HEK293T (cell line): ENCODE data around the gene MAGEF1.

Experiments used
- CTCF ChIA-PET: fragments of 350-600 bp; formaldehyde crosslinking; extraction: SDS; loops from one replicate; lab custom pipeline; 2021; ENCODE audit warnings: antibody characterized with exemption, inconsistent platforms; lab: Yijun Ruan, JAX
- POLR2A ChIA-PET: fragments of 350-600 bp; formaldehyde crosslinking; extraction: SDS; loops from one replicate; lab custom pipeline; 2020; ENCODE audit warnings: antibody characterized with exemption, inconsistent platforms; lab: Yijun Ruan, JAX
- DNase-seq: peaks from one replicate; pipeline ENCODE4 v3.0.0; 2012; ENCODE audit warnings: mixed read lengths; ENCODE audit errors: extremely low spot score
- ARNT ChIP-seq: fragments of 450-650 bp; IDR thresholded peaks from 2 replicates; pipeline ENCODE4 v1.6.1; 2017; ENCODE audit warnings: mild to moderate bottlenecking
- BHLHE40 ChIP-seq: fragments of 450-650 bp; IDR thresholded peaks from 2 replicates; pipeline ENCODE4 v1.6.1; 2016; ENCODE audit warnings: mild to moderate bottlenecking, moderate library complexity, borderline replicate concordance
- CTBP1 ChIP-seq: fragments of 450-650 bp; IDR thresholded peaks from 2 replicates; pipeline ENCODE4 v1.6.1; 2016; ENCODE audit warnings: borderline replicate concordance
- ELF4 ChIP-seq: fragments of 450-650 bp; IDR thresholded peaks from 2 replicates; pipeline ENCODE4 v1.6.1; 2017; ENCODE audit warnings: antibody characterized with exemption
- FOXA1 ChIP-seq: fragments of 450-650 bp; IDR thresholded peaks from 2 replicates; pipeline ENCODE4 v1.6.1; 2016; ENCODE audit warnings: mild to moderate bottlenecking
- FOXK2 ChIP-seq: fragments of 450-650 bp; IDR thresholded peaks from 2 replicates; pipeline ENCODE4 v1.6.1; 2016; ENCODE audit warnings: mild to moderate bottlenecking
- FOXM1 ChIP-seq: fragments of 450-650 bp; IDR thresholded peaks from 2 replicates; pipeline ENCODE4 v1.6.1; 2017; ENCODE audit warnings: mild to moderate bottlenecking, borderline replicate concordance
- HDGF ChIP-seq: fragments of 450-650 bp; IDR thresholded peaks from 2 replicates; pipeline ENCODE4 v1.6.1; 2017; ENCODE audit warnings: antibody characterized with exemption, borderline replicate concordance
- L3MBTL2 ChIP-seq: fragments of 450-650 bp; conservative IDR thresholded peaks from 2 replicates; pipeline ENCODE4 v1.6.1; 2016; ENCODE audit warnings: mild to moderate bottlenecking
- LEF1 ChIP-seq: fragments of 450-650 bp; IDR thresholded peaks from 2 replicates; pipeline ENCODE4 v1.6.1; 2017; ENCODE audit warnings: mild to moderate bottlenecking, borderline replicate concordance
- NFRKB ChIP-seq: fragments of 450-650 bp; IDR thresholded peaks from 2 replicates; pipeline ENCODE4 v1.6.1; 2016; ENCODE audit warnings: mild to moderate bottlenecking, moderate library complexity
- PKNOX1 ChIP-seq: fragments of 450-650 bp; IDR thresholded peaks from 2 replicates; pipeline ENCODE4 v1.6.1; 2016
- SP1 ChIP-seq: fragments of 450-650 bp; IDR thresholded peaks from 2 replicates; pipeline ENCODE4 v1.6.1; 2017
- SUZ12 ChIP-seq: fragments of 450-650 bp; IDR thresholded peaks from 2 replicates; pipeline ENCODE4 v1.6.1; 2016; ENCODE audit warnings: mild to moderate bottlenecking
- TARDBP ChIP-seq: fragments of 450-650 bp; IDR thresholded peaks from 2 replicates; pipeline ENCODE4 v1.6.1; 2016
- ZNF384 ChIP-seq: fragments of 450-650 bp; IDR thresholded peaks from 2 replicates; pipeline ENCODE4 v1.6.1; 2016

The MAGEF1 gene

GRCh38 chr3:184724699-184725098 is 12.8 kb upstream of the MAGEF1 start:
- POLR2A ChIA-PET: no interaction called here
- no peak for DNase-seq
- no peak for TF ChIP-seq NFRKB
- TF ChIP-seq HDGF: no peak
- no peak for TF ChIP-seq ZNF384
- no peak for TF ChIP-seq ARNT
- TF ChIP-seq SUZ12: no peak
- no peak for TF ChIP-seq FOXA1
- no peak for TF ChIP-seq FOXM1
- TF ChIP-seq CTBP1: no peak
- no peak for TF ChIP-seq SP1
- TF ChIP-seq ELF4: no peak
- TF ChIP-seq TARDBP: no peak
- no peak for TF ChIP-seq PKNOX1
- no peak for TF ChIP-seq LEF1
- no peak for TF ChIP-seq BHLHE40
- TF ChIP-seq FOXK2: no peak
- CTCF ChIA-PET: interaction anchor here (2.5 kb wide), 1 partner anchor 164 kb away, joined by 10 read pairs; the partner anchor contains the start of gene EPHB3

- TF ChIP-seq FOXK2: no peak
- no peak for TF ChIP-seq FOXM1
- no peak for TF ChIP-seq TARDBP
- no peak for TF ChIP-seq ELF4
- TF ChIP-seq SUZ12: no peak
- TF ChIP-seq NFRKB: no peak
- TF ChIP-seq PKNOX1: no peak
- no peak for TF ChIP-seq FOXA1
- no peak for TF ChIP-seq ZNF384
- no peak for TF ChIP-seq L3MBTL2
- no peak for TF ChIP-seq HDGF
- no peak for TF ChIP-seq LEF1
- POLR2A ChIA-PET: no interaction called here
- DNase-seq: no peak
- CTCF ChIA-PET: no interaction called here
Measured at GRCh38 chr3:184719709-184720108, 7.8 kb upstream of the MAGEF1 start.

GRCh38 chr3:184718431-184718830 is 6.6 kb upstream of the MAGEF1 start:
- no peak for DNase-seq
- POLR2A ChIA-PET: no interaction called here
- CTCF ChIA-PET: interaction anchor here (0.5 to 1.7 kb wide), 3 partner anchors 9 to 157 kb away, joined by 3 to 4 read pairs (median 3); partner anchors contain the start of gene EPHB3
- TF ChIP-seq ZNF384 (no peak), NFRKB (no peak), TARDBP (no peak), FOXK2 (no peak), PKNOX1 (no peak), ELF4 (no peak), HDGF (no peak), SP1 (no peak)

- ChIA-PET POLR2A (no interaction called here), CTCF (interaction anchor here (0.6 to 1.7 kb wide), 3 partner anchors 10 to 156 kb away, joined by 3 to 4 read pairs (median 3); partner anchors contain the start of gene EPHB3)
- DNase-seq: no peak
- TF ChIP-seq ELF4: no peak
Measured at GRCh38 chr3:184717399-184717983, 5.6 kb upstream of the MAGEF1 start.

GRCh38 chr3:184716622-184717398 is 4.9 kb upstream of the MAGEF1 start:
- ChIA-PET POLR2A (interaction anchor here (0.7 to 1.0 kb wide), 3 partner anchors 9 to 72 kb away, joined by 3 read pairs; no protein-coding TSS in a partner anchor), CTCF (interaction anchor here (0.6 kb wide), 2 partner anchors 154 to 155 kb away, joined by 3 to 4 read pairs; partner anchors contain the start of gene EPHB3)
- DNase-seq: no peak
- TF ChIP-seq LEF1: no peak
- TF ChIP-seq PKNOX1: no peak
- TF ChIP-seq BHLHE40: no peak
- TF ChIP-seq ELF4: no peak
- no peak; the same call in 1 of the 2 replicates for TF ChIP-seq L3MBTL2
- TF ChIP-seq NFRKB: no peak
- TF ChIP-seq SUZ12: no peak
- TF ChIP-seq FOXM1: no peak
- no peak for TF ChIP-seq SP1
- no peak for TF ChIP-seq TARDBP
- TF ChIP-seq FOXK2: no peak
- no peak for TF ChIP-seq ARNT
- no peak for TF ChIP-seq FOXA1
- no peak for TF ChIP-seq ZNF384
- no peak for TF ChIP-seq HDGF
- no peak for TF ChIP-seq CTBP1
